GM20000 (cell line): ENCODE results near the gene CDKAL1.

Experiments used
- DNase-seq: peaks from one replicate; pipeline ENCODE4 v3.0.0; 2012; ENCODE audit warnings: low spot score
- CTCF ChIP-seq: IDR thresholded peaks from 2 replicates; pipeline ENCODE4 v1.5.1; 2012; ENCODE audit warnings: mild to moderate bottlenecking, control low read depth; ENCODE audit errors: extremely low read depth, missing control alignments

Gene CDKAL1

GRCh38 chr6:20599302-20600051, 65.2 kb downstream of the CDKAL1 start:
- TF ChIP-seq CTCF = no peak
- DNase-seq = no peak

GRCh38 chr6:20600831-20601230, 66.6 kb downstream of the CDKAL1 start:
- no peak for TF ChIP-seq CTCF
- DNase-seq = no peak

- no peak for TF ChIP-seq CTCF
- DNase-seq = no peak
Observed at GRCh38 chr6:20604159-20604558, 69.9 kb downstream of the CDKAL1 start.

- DNase-seq = no peak
- TF ChIP-seq CTCF = no peak
Observed at GRCh38 chr6:20605061-20605460, 70.8 kb downstream of the CDKAL1 start.

- no peak for DNase-seq
- no peak for TF ChIP-seq CTCF
Observed at GRCh38 chr6:20605581-20605980, 71.3 kb downstream of the CDKAL1 start.

- no peak for TF ChIP-seq CTCF
Observed at GRCh38 chr6:20606831-20607230, 72.6 kb downstream of the CDKAL1 start.

GRCh38 chr6:20608356-20608755, 74.1 kb downstream of the CDKAL1 start:
- TF ChIP-seq CTCF = no peak
- DNase-seq = no peak

More at GRCh38 chr6:20606831-20607230, 72.6 kb downstream of the CDKAL1 start:
- no peak for DNase-seq
